Keratinocyte (primary cell): ENCODE measurements around the gene ANAPC16. TPM values are rescaled to one million over a fixed set of nuclear protein-coding genes. Genes with fewer than 3 reads are reported as not detected.

Experiments used
- DNase-seq: peaks from one replicate; pipeline ENCODE4 v3.0.0-alpha.2; 2011; ENCODE audit warnings: low read depth, missing footprints, low spot score
- FAIRE-seq: peaks from 2 replicates; lab custom pipeline; 2011; peaks lifted over from hg19 to GRCh38; lab: Jason Lieb, UNC
- H2AFZ ChIP-seq: 2 replicates; pipeline ENCODE4 v1.6.0; 2012; ENCODE audit warnings: low read length, control low read depth, inconsistent platforms; ENCODE audit not compliant: control insufficient read depth
- H3K27ac ChIP-seq: 2 replicates; pipeline ENCODE4 v1.5.1; 2011; ENCODE audit warnings: low read length; ENCODE audit not compliant: control insufficient read depth, insufficient read depth
- H3K27me3 ChIP-seq: 3 replicates; pipeline ENCODE4 v1.6.0; 2011; ENCODE audit warnings: low read length; ENCODE audit not compliant: control insufficient read depth, insufficient read depth; ENCODE audit errors: extremely low read depth
- H3K36me3 ChIP-seq, 2 experiments: 2 replicates in 1 of 2; 3 replicates in 1 of 2; pipeline ENCODE4 v1.5.1; 2011; ENCODE audit warnings: low read length in 2 of 2, mild to moderate bottlenecking in 1 of 2; ENCODE audit not compliant: control insufficient read depth in 2 of 2, insufficient read depth in 2 of 2; ENCODE audit errors: extremely low read depth in 1 of 2
- H3K4me1 ChIP-seq: 3 replicates; pipeline ENCODE4 v1.5.1; 2011; ENCODE audit warnings: low read length; ENCODE audit not compliant: control insufficient read depth, insufficient read depth; ENCODE audit errors: extremely low read depth
- H3K4me2 ChIP-seq: 3 replicates; pipeline ENCODE4 v1.6.0; 2011; ENCODE audit warnings: low read depth, low read length; ENCODE audit not compliant: control insufficient read depth, insufficient read depth; ENCODE audit errors: extremely low read depth
- H3K4me3 ChIP-seq, 3 experiments: fragments of 200-600 bp in 1 of 3; sonication (generic) in 1 of 3; 2 replicates in 2 of 3; 3 replicates in 1 of 3; pipeline ENCODE4 v1.5.1; 2011 to 2016; ENCODE audit warnings: low read length in 3 of 3, mild to moderate bottlenecking in 3 of 3, control low read depth in 2 of 3, inconsistent platforms in 1 of 3, low read depth in 1 of 3, mixed read lengths in 1 of 3, mixed run types in 1 of 3, moderate library complexity in 1 of 3; ENCODE audit not compliant: control insufficient read depth in 2 of 3, insufficient read depth in 2 of 3; ENCODE audit errors: extremely low read depth in 1 of 3
- H3K79me2 ChIP-seq: 2 replicates; pipeline ENCODE4 v1.6.0; 2012; ENCODE audit warnings: low read length; ENCODE audit not compliant: control insufficient read depth, insufficient read depth
- H3K9ac ChIP-seq: 3 replicates; pipeline ENCODE4 v1.6.0; 2011; ENCODE audit warnings: low read length; ENCODE audit not compliant: control insufficient read depth, insufficient read depth; ENCODE audit errors: extremely low read depth
- H3K9me1 ChIP-seq: 3 replicates; pipeline ENCODE4 v1.6.0; 2011; ENCODE audit warnings: low read length; ENCODE audit not compliant: control insufficient read depth, insufficient read depth; ENCODE audit errors: extremely low read depth
- H3K9me3 ChIP-seq: 2 replicates; pipeline ENCODE4 v1.5.1; 2012; ENCODE audit warnings: low read depth, low read length; ENCODE audit not compliant: control insufficient read depth
- H4K20me1 ChIP-seq: 3 replicates; pipeline ENCODE4 v1.6.0; 2011; ENCODE audit warnings: low read length; ENCODE audit not compliant: control insufficient read depth, insufficient read depth; ENCODE audit errors: extremely low read depth
- CTCF ChIP-seq, 3 experiments: IDR thresholded peaks in 1 of 3; conservative IDR thresholded peaks in 1 of 3; optimal IDR thresholded peaks in 1 of 3; 2 replicates in 2 of 3; 3 replicates in 1 of 3; pipeline versions ENCODE3 to v1.5.1; 2011; ENCODE audit warnings: low read length in 3 of 3, mild to moderate bottlenecking in 3 of 3, moderate library complexity in 2 of 3, control low read depth in 1 of 3, inconsistent platforms in 1 of 3; ENCODE audit not compliant: insufficient read depth in 2 of 3; ENCODE audit errors: extremely low read depth in 1 of 3
- EZH2 ChIP-seq: IDR thresholded peaks from one replicate; pipeline ENCODE4 v1.6.1; 2012; ENCODE audit warnings: inconsistent platforms, mild to moderate bottlenecking, low read length, moderate library complexity
- dilution Hi-C: fragments of 300-500 bp; cut with MboI; formaldehyde crosslinking; loops from one replicate; pipeline ENCODE4 v1.7.0; 2020; ENCODE audit warnings: low sequenced_read_pairs; ENCODE audit not compliant: extremely low pct_ligation_motif_present
- polyA plus RNA-seq, 5 experiments: library from polyadenylated mRNA; depleted of rRNA in 3 of 5; stranded (reverse) in 3 of 5; stranded (forward) in 1 of 5; unstranded in 1 of 5; fragments of >200 nt; gene quantifications; 1 replicate in 1 of 5; 2 replicates in 3 of 5; 3 replicates in 1 of 5; pipeline versions ENCODE4 v1.2.1 to v1.2.3, GENCODE V29; 2011 to 2012; ENCODE audit warnings: missing spikeins in 2 of 5, low read depth in 1 of 5, low replicate concordance in 1 of 5

ANAPC16 gene
- polyA plus RNA-seq, 1 donor (not counting 4 experiments of a cell fraction or from before 2014, with no cell fraction given): 93.9 TPM

GRCh38 chr10:72194949-72195348, 20.9 kb upstream of the ANAPC16 start:
- DNase-seq (no peak), FAIRE-seq (no peak)
- no peaks in the 10 kb centered on the region for H3K27me3 ChIP-seq
- no peak overlapping the region for H3K4me3 ChIP-seq
- no peak overlapping the region for H3K4me2 ChIP-seq
- H3K4me1 ChIP-seq: peaks cover 3% of the 10 kb centered on the region
- H3K9me3 ChIP-seq: no peaks in the 10 kb centered on the region
- no peak overlapping the region for H2AFZ ChIP-seq
- dilution Hi-C loops: no loop called here
- H3K79me2 ChIP-seq: no peaks in the 10 kb centered on the region
- no peak for TF ChIP-seq EZH2
- no peak for TF ChIP-seq CTCF (optimal IDR thresholded peaks at IDR 0.05 in 1 of 3, IDR thresholded peaks at IDR 0.05 in 1 of 3, conservative IDR thresholded peaks at IDR 0.05 in 1 of 3; ENCODE audit: extremely low read depth in 1 of 3, insufficient read depth in 2 of 3, low read length in 3 of 3)
- peaks cover 0 to 14% of the 10 kb centered on the region in 2 experiments for H3K36me3 ChIP-seq
- no peak overlapping the region for H3K9ac ChIP-seq
- no peak overlapping the region for H3K27ac ChIP-seq
- no peaks in the 10 kb centered on the region for H4K20me1 ChIP-seq
- no peaks in the 10 kb centered on the region for H3K9me1 ChIP-seq

GRCh38 chr10:72200883-72201282, 14.9 kb upstream of the ANAPC16 start:
- H3K9ac ChIP-seq: no peak overlapping the region
- FAIRE-seq: no peak
- H2AFZ ChIP-seq: no peak overlapping the region
- H3K36me3 ChIP-seq: peaks cover 3 to 15% of the 10 kb centered on the region in 2 experiments
- no peak for DNase-seq
- TF ChIP-seq EZH2: no peak
- TF ChIP-seq CTCF (optimal IDR thresholded peaks at IDR 0.05 in 1 of 3, IDR thresholded peaks at IDR 0.05 in 1 of 3, conservative IDR thresholded peaks at IDR 0.05 in 1 of 3; ENCODE audit: extremely low read depth in 1 of 3, insufficient read depth in 2 of 3, low read length in 3 of 3): no peak
- H3K4me1 ChIP-seq: peaks cover 3% of the 10 kb centered on the region
- H3K79me2 ChIP-seq: no peaks in the 10 kb centered on the region
- H3K4me3 ChIP-seq: no peak overlapping the region
- H4K20me1 ChIP-seq: no peaks in the 10 kb centered on the region
- H3K9me3 ChIP-seq: no peaks in the 10 kb centered on the region
- H3K27ac ChIP-seq: no peak overlapping the region
- no peaks in the 10 kb centered on the region for H3K27me3 ChIP-seq
- H3K4me2 ChIP-seq: no peak overlapping the region
- dilution Hi-C loops: no loop called here
- no peaks in the 10 kb centered on the region for H3K9me1 ChIP-seq
